ENCODE results near the gene SMC3.

DNA sequence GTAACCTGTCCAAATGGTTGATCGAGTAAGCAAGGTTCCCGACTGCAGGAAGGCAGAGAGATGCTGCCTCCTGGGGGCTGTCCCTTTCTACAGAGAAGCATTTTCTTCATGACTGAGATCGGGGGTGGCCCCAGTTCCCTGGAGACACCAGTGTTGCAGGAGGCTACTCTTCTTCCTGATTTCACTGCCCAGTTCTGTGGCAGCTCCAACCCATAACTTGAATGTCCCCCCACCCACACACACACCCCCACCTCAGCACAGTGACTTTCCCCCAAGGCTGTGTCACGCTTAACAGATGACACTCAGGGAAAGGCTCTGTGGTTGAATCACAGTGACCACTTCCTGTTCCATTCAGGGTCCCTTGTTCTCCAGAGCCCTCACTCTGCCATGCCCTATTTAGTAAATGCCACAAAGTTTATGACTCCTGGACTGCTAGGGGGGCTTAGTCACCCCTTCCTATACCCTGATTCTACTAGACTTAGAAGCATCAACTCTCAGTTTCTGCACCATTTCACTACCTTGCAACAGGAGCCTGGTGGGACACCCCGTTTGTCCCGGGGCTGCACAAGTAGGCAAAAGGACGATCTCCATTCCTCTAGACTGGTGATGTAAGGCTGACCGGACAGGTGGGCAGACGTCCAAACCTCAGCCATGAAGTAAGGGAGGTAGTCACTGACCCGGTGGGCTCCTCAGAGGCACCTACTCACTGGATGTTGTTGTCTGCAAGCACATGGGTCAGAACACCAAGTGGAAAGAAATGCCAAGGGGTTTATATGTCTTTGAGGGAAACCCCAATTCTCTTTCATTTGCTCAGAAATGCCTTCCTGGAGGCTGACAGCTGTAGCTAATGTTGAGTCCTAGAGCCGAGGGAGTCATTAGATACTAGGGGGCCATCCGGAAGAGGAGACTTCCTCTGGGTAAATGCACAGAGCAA lies 31.3 kb upstream of the SMC3 start:
- TF ChIP-seq, protein P1, sequence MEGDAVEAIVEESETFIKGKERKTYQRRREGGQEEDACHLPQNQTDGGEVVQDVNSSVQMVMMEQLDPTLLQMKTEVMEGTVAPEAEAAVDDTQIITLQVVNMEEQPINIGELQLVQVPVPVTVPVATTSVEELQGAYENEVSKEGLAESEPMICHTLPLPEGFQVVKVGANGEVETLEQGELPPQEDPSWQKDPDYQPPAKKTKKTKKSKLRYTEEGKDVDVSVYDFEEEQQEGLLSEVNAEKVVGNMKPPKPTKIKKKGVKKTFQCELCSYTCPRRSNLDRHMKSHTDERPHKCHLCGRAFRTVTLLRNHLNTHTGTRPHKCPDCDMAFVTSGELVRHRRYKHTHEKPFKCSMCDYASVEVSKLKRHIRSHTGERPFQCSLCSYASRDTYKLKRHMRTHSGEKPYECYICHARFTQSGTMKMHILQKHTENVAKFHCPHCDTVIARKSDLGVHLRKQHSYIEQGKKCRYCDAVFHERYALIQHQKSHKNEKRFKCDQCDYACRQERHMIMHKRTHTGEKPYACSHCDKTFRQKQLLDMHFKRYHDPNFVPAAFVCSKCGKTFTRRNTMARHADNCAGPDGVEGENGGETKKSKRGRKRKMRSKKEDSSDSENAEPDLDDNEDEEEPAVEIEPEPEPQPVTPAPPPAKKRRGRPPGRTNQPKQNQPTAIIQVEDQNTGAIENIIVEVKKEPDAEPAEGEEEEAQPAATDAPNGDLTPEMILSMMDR (IDR thresholded peaks at IDR 0.05) = no peak
- no peak for TF ChIP-seq POLR2A (IDR thresholded peaks at IDR 0.05)
